Activated B cell treated with CpG ODN at 0.5 μM for 24 hours (primary cell): ENCODE measurements around the gene LARP4B. TPM values are rescaled to one million over a fixed set of nuclear protein-coding genes. Genes with fewer than 3 reads are reported as not detected.

ENCODE experiments used
- ATAC-seq: fragments of 200-7000 bp; cut with Tn5 transposase; one replicate; pipeline ENCODE4 v1.10.0; 2021; ENCODE audit warnings: low read depth, mild to moderate bottlenecking, moderate library complexity
- CTCF ChIA-PET: fragments of 350-600 bp; sonication (Branson Sonifier 250); formaldehyde crosslinking; loops from one replicate; lab custom pipeline; 2021; ENCODE audit warnings: antibody characterized with exemption; lab: Charles Lee
- POLR2A ChIA-PET: fragments of 350-600 bp; sonication (Branson Sonifier 250); formaldehyde crosslinking; loops from one replicate; lab custom pipeline; 2021; ENCODE audit warnings: antibody characterized with exemption; lab: Charles Lee
- DNase-seq: peaks from one replicate; pipeline ENCODE4 v3.0.0; 2022
- H3K27ac Mint-ChIP-seq: one replicate; pipeline ENCODE4 v1.8.0; 2020; ENCODE audit warnings: mixed read lengths
- H3K27me3 Mint-ChIP-seq: one replicate; pipeline ENCODE4 v1.8.0; 2021; ENCODE audit warnings: mixed read lengths
- H3K36me3 Mint-ChIP-seq: one replicate; pipeline ENCODE4 v1.8.0; 2021; ENCODE audit warnings: low read depth, mixed read lengths
- H3K4me1 Mint-ChIP-seq: one replicate; pipeline ENCODE4 v1.8.0; 2021; ENCODE audit warnings: mixed read lengths
- H3K4me3 Mint-ChIP-seq: one replicate; pipeline ENCODE4 v1.8.0; 2020; ENCODE audit warnings: mild to moderate bottlenecking, mixed read lengths
- H3K9me3 Mint-ChIP-seq: one replicate; pipeline ENCODE4 v1.8.0; 2020; ENCODE audit warnings: mixed read lengths
- CTCF ChIP-seq: fragments of 200-600 bp; IDR thresholded peaks from one replicate; pipeline ENCODE4 v1.8.0; 2022; ENCODE audit warnings: antibody characterized with exemption, mild to moderate bottlenecking
- intact Hi-C: fragments of 100-400 bp; cut with micrococcal nuclease; formaldehyde crosslinking; loops from one replicate; pipeline ENCODE4 v1.15.1; 2024
- total RNA-seq: library from RNA; stranded (reverse); gene quantifications from 2 replicates; pipeline ENCODE4 v1.2.3, GENCODE V29; 2022

Gene LARP4B
- total RNA-seq, 1 donor from 2014 or later: 103 TPM

DNA sequence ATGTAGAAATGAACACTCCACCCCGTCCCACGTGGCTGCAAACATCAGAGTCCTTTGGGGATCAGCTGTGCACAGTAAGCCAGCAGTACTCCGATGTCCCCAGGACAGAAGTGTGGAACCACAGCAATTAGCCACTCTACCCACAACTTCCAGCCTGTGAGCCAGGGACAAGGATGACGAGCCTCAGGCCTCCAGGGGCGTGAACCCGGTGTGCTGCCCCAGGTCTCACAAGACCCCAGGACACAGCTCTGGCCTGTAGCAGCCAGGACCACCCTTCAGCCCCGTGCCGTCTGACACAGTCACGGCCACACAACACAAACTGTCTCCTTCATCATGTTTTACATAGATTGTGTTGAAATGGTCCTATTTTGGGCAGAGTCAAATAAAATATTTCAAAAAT, 129.0 kb downstream of the LARP4B start:
- no peak for TF ChIP-seq CTCF
- ATAC-seq (no peak), DNase-seq (peak; percentile 13)
- no peak overlapping the region for H3K4me3 Mint-ChIP-seq
- no peak overlapping the region for H3K27ac Mint-ChIP-seq
- POLR2A ChIA-PET: no interaction called here
- H3K36me3 Mint-ChIP-seq: peaks cover 18% of the 10 kb centered on the region
- CTCF ChIA-PET: no interaction called here
- peaks cover 10% of the 10 kb centered on the region for H3K9me3 Mint-ChIP-seq
- intact Hi-C loops: no loop called here
- H3K27me3 Mint-ChIP-seq: no peaks in the 10 kb centered on the region
- peaks cover 12% of the 10 kb centered on the region for H3K4me1 Mint-ChIP-seq

- TF ChIP-seq CTCF: no peak
- peaks cover 11% of the 10 kb centered on the region for H3K36me3 Mint-ChIP-seq
- ChIA-PET CTCF (no interaction called here), POLR2A (no interaction called here)
- peaks cover 20% of the 10 kb centered on the region for H3K9me3 Mint-ChIP-seq
- DNase-seq (no peak), ATAC-seq (no peak)
- intact Hi-C loops: no loop called here
- H3K4me1 Mint-ChIP-seq: no peaks in the 10 kb centered on the region
- no peaks in the 10 kb centered on the region for H3K27me3 Mint-ChIP-seq
- no peak overlapping the region for H3K4me3 Mint-ChIP-seq
- H3K27ac Mint-ChIP-seq: no peak overlapping the region
Observed at GRCh38 chr10:797179-797578, 134.3 kb downstream of the LARP4B start.

- Mint-ChIP-seq H3K27ac (no peak overlapping the region), H3K4me3 (no peak overlapping the region), H3K27me3 (no peaks in the 10 kb centered on the region), H3K4me1 (no peaks in the 10 kb centered on the region), H3K9me3 (peaks cover 20% of the 10 kb centered on the region), H3K36me3 (peaks cover 11% of the 10 kb centered on the region)
- CTCF ChIA-PET: no interaction called here
- intact Hi-C loops: no loop called here
- TF ChIP-seq CTCF: no peak
- ATAC-seq: no peak
- DNase-seq: no peak
- POLR2A ChIA-PET: no interaction called here
Observed at GRCh38 chr10:796233-796632, 135.3 kb downstream of the LARP4B start.

DNA sequence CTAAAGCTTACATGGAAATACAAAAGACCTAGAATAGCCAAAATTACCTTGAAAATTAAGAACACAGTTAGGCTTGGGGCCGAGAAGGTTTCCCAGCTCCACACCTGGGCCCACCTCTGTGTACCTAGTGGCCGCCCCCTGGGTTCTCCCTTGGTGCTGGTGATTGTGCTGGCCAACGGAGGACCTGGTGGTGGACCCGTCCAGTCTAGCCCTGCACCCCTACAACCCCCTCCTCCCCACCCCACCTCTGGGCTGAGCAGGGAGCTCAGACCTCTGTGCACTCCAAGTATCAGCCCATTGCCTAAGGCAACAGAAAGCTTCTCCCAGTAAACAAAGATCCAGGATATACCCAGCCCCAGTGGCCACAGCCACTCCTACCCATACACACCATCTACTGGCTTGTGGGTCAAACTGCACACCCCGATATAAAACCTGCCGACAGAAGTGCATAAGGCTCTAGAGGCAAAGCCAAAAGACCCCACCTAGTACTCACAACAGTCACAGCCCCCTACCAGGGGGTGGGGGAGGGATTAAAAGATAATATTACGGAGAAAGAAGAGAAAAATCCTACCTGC, 137.0 kb downstream of the LARP4B start:
- no peak overlapping the region for H3K4me3 Mint-ChIP-seq
- H3K36me3 Mint-ChIP-seq: peaks cover 11% of the 10 kb centered on the region
- H3K9me3 Mint-ChIP-seq: peaks cover 20% of the 10 kb centered on the region
- no peak for DNase-seq
- ATAC-seq: no peak
- ChIA-PET POLR2A (no interaction called here), CTCF (no interaction called here)
- H3K4me1 Mint-ChIP-seq: peaks cover under 1% of the 10 kb centered on the region
- no peak for TF ChIP-seq CTCF
- no peak overlapping the region for H3K27ac Mint-ChIP-seq
- H3K27me3 Mint-ChIP-seq: no peaks in the 10 kb centered on the region
- intact Hi-C loops: no loop called here

DNA sequence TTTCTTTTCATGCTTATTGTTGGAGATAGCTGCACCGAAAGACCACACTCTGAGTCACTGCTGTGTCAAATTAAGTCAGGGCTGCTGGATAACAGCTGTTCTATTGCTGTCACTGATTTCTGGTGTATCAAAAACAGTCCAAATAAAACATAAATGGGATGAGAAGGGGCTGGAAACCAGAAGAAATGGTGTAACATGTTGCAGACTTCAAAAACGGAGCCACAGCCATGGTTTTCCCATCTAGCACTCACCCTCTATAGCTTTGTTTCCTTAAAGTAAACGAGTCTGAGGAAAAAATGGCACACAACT, 138.8 kb downstream of the LARP4B start:
- ChIA-PET POLR2A (interaction anchor here (0.7 kb wide), 1 partner anchor 39 kb away, joined by 9 read pairs; no protein-coding TSS in a partner anchor), CTCF (no interaction called here)
- Mint-ChIP-seq H3K27me3 (peaks cover 2% of the 10 kb centered on the region), H3K4me3 (no peak overlapping the region), H3K9me3 (peaks cover 13% of the 10 kb centered on the region), H3K27ac (no peak overlapping the region), H3K36me3 (peaks cover 11% of the 10 kb centered on the region), H3K4me1 (peaks cover 10% of the 10 kb centered on the region)
- intact Hi-C loops: no loop called here
- TF ChIP-seq CTCF: no peak
- no peak for DNase-seq
- no peak for ATAC-seq
